ENCODE measurements around the gene CLCA2. TPM values are rescaled to one million over a fixed set of nuclear protein-coding genes. Genes with fewer than 3 reads are reported as not detected.

Gene CLCA2
- total and polyA plus RNA-seq, 2 of the 8 experiments (the other 6 are each of a cell fraction or from before 2014, with no cell fraction given): not detected

GRCh38 chr1:86460998-86461397 is 37.0 kb downstream of the CLCA2 start:
- H3K56ac ChIP-seq (replicated peaks; ENCODE audit: insufficient read length, low read depth, low read length): no peak overlapping the region
- no peak overlapping the region for H3K4me3 ChIP-seq (ENCODE audit: extremely low read depth in 1 of 4, insufficient read depth in 2 of 4, low read depth in 3 of 4, low read length in 4 of 4)
- DNase-seq (ENCODE audit: low read depth in 1 of 2, low spot score in 2 of 2): no peak
- H3K18ac ChIP-seq (ENCODE audit: extremely low read depth, low read length): no peak overlapping the region
- H2AFZ ChIP-seq (ENCODE audit: low read length): peak overlapping the region; percentile 37; the same call in 1 of the 2 replicates
- TF ChIP-seq TEAD4 (IDR thresholded peaks at IDR 0.05; ENCODE audit: low read depth, low read length): no peak
- no peak for TF ChIP-seq JUND (IDR thresholded peaks at IDR 0.05; ENCODE audit: low read length)
- TF ChIP-seq NANOG (IDR thresholded peaks at IDR 0.05; ENCODE audit: insufficient read depth, low read depth, low read length, poor library complexity, severe bottlenecking): no peak
- TF ChIP-seq BACH1 (IDR thresholded peaks at IDR 0.05; ENCODE audit: low read length): no peak
- no peaks in the 10 kb centered on the region for H3K4me1 ChIP-seq (replicated peaks in 1 of 4; ENCODE audit: control insufficient read depth in 3 of 4, insufficient read depth in 4 of 4, low read length in 3 of 4)
- no peak overlapping the region for H2BK15ac ChIP-seq (ENCODE audit: low read length)
- no peaks in the 10 kb centered on the region for H3K79me2 ChIP-seq (ENCODE audit: control insufficient read depth in 1 of 2, insufficient read depth in 2 of 2, low read length in 2 of 2)
- no peak overlapping the region for H4K5ac ChIP-seq (ENCODE audit: insufficient read length, low read depth, low read length)
- no peaks in the 10 kb centered on the region for H4K20me1 ChIP-seq (replicated peaks in 1 of 2; ENCODE audit: control insufficient read depth in 1 of 2, insufficient read depth in 2 of 2, low read length in 2 of 2)
- H3K36me3 ChIP-seq (ENCODE audit: control insufficient read depth in 2 of 4, insufficient read depth in 4 of 4, low read length in 3 of 4): no peaks in the 10 kb centered on the region
- no peak overlapping the region for H3K4ac ChIP-seq (replicated peaks; ENCODE audit: insufficient read length, low read depth, low read length)
- no peak overlapping the region for H2AK5ac ChIP-seq (ENCODE audit: low read depth, low read length)
- H3K79me1 ChIP-seq (ENCODE audit: low read depth, low read length): no peaks in the 10 kb centered on the region
- H3K27ac ChIP-seq (ENCODE audit: low read depth, low read length): no peak overlapping the region
- no peak for FAIRE-seq
- H3K14ac ChIP-seq (ENCODE audit: insufficient read length): no peak overlapping the region
- H4K8ac ChIP-seq (ENCODE audit: extremely low read depth, insufficient read depth, low read length): no peak overlapping the region
- no peak overlapping the region for H2BK120ac ChIP-seq (replicated peaks; ENCODE audit: low read depth, low read length)
- H2BK5ac ChIP-seq (ENCODE audit: low read depth, low read length): no peak overlapping the region
- no peaks in the 10 kb centered on the region for H3K23me2 ChIP-seq (ENCODE audit: low read depth, low read length)
- H3K9me3 ChIP-seq (ENCODE audit: insufficient read depth in 2 of 2, low read depth in 1 of 2, low read length in 1 of 2): no peaks in the 10 kb centered on the region
- no peak overlapping the region for H2BK20ac ChIP-seq (ENCODE audit: low read length)
- H4K91ac ChIP-seq (replicated peaks; ENCODE audit: insufficient read length, low read length): no peak overlapping the region
- ChIA-PET POLR2A (ENCODE audit: partially characterized antibody) (no interaction called here), CTCF (ENCODE audit: partially characterized antibody) (interaction anchor here (0.9 to 7.0 kb wide), 3 partner anchors 10 to 40 kb away, joined by 3 to 41 read pairs (median 8); no protein-coding TSS in a partner anchor)
- H3K4me2 ChIP-seq (ENCODE audit: insufficient read depth in 1 of 2, low read depth in 2 of 2, low read length in 2 of 2): no peak overlapping the region
- H3K27me3 ChIP-seq (replicated peaks in 1 of 4; ENCODE audit: control insufficient read depth in 3 of 4, extremely low read depth in 1 of 4, insufficient read depth in 3 of 4, low read length in 3 of 4): no peaks in the 10 kb centered on the region; a peak in 1 of 7 replicates
- no peak overlapping the region for H2BK12ac ChIP-seq (ENCODE audit: low read depth, low read length)
- no peak overlapping the region for H3K23ac ChIP-seq (ENCODE audit: insufficient read length)
- 50% methylated on average over 1 of the region's 1 CpG; no CpG with 5 or more reads in 1 of the 2 experiments for WGBS, 2 experiments (ENCODE audit: extremely low coverage in 1 of 2, insufficient coverage in 1 of 2, insufficient read length in 1 of 2, insufficient replicate concordance in 2 of 2, low coverage in 1 of 2, low lambda C conversion rate in 2 of 2, missing lambda C conversion rate in 1 of 2)
- no peak overlapping the region for H3K9ac ChIP-seq (replicated peaks in 1 of 4; ENCODE audit: extremely low read depth in 1 of 4, low read depth in 3 of 4, low read length in 3 of 4)

Data from H1 (cell line).